G401 (cell line): Measurements from ENCODE around the gene INSL3. TPM values are rescaled to one million over a fixed set of nuclear protein-coding genes. Genes with fewer than 3 reads are reported as not detected.
"Not testable (repeated sequence)": the region's sequence is repeated elsewhere in the genome, so short reads cannot be mapped to it uniquely, and the experiment has no call there.

ENCODE experiments used
- DNase-seq: peaks from one replicate; pipeline ENCODE4 v3.0.0-alpha.2; 2015; ENCODE audit warnings: low spot score
- in situ Hi-C: cut with HindIII; loops from 2 replicates; pipeline ENCODE4 v1.10.0; 2016; ENCODE audit warnings: low sequenced_read_pairs, mixed read lengths
- total RNA-seq: library from RNA; depleted of rRNA; stranded (reverse); fragments of >200 nt; shearing (Covaris generic); gene quantifications from 2 replicates; pipeline ENCODE4 v1.2.3, GENCODE V29; 2014

The INSL3 gene
- total RNA-seq, 1 experiment from 2014 or later: not detected

- in situ Hi-C loops: no loop called here
- peak; percentile 83 for DNase-seq
These were observed 8.7 kb upstream of the INSL3 start for GRCh38 chr19:17829855-17830566.

- in situ Hi-C loops: no loop called here
- DNase-seq: no peak
These were observed 5.3 kb upstream of the INSL3 start for GRCh38 chr19:17826508-17827056.

- in situ Hi-C loops: no loop called here
- DNase-seq: no peak
These were observed 3.0 kb upstream of the INSL3 start for GRCh38 chr19:17824339-17824738.

GRCh38 chr19:17817668-17818363 lies 3.5 kb downstream of the INSL3 start:
- in situ Hi-C loops: no loop called here
- DNase-seq: no peak

GRCh38 chr19:17812099-17812498 lies 9.2 kb downstream of the INSL3 start:
- in situ Hi-C loops: no loop called here
- no peak for DNase-seq

- in situ Hi-C loops: no loop called here
- no peak for DNase-seq
These were observed 9.6 kb downstream of the INSL3 start for GRCh38 chr19:17811681-17812080.

GRCh38 chr19:17811103-17811502 lies 10.2 kb downstream of the INSL3 start:
- DNase-seq: no peak
- in situ Hi-C loops: no loop called here

GRCh38 chr19:17807731-17808316 lies 13.5 kb downstream of the INSL3 start:
- no peak for DNase-seq
- in situ Hi-C loops: no loop called here

GRCh38 chr19:17806945-17807344 lies 14.4 kb downstream of the INSL3 start:
- no peak for DNase-seq
- in situ Hi-C loops: no loop called here

GRCh38 chr19:17805427-17805826 lies 15.9 kb downstream of the INSL3 start:
- in situ Hi-C loops: no loop called here
- DNase-seq: no peak

GRCh38 chr19:17803264-17803896 lies 17.9 kb downstream of the INSL3 start:
- no peak for DNase-seq
- in situ Hi-C loops: no loop called here

- no peak for DNase-seq
- in situ Hi-C loops: no loop called here
These were observed 19.0 kb downstream of the INSL3 start for GRCh38 chr19:17802137-17802858.

- DNase-seq, in situ Hi-C loops: not testable (repeated sequence)
These were observed 22.7 kb downstream of the INSL3 start for GRCh38 chr19:17798599-17798998.

GRCh38 chr19:17797424-17798201 lies 23.7 kb downstream of the INSL3 start:
- no peak for DNase-seq
- in situ Hi-C loops: no loop called here

- in situ Hi-C loops: no loop called here
- DNase-seq: no peak
These were observed 24.4 kb downstream of the INSL3 start for GRCh38 chr19:17796838-17797423.

GRCh38 chr19:17796013-17796837 lies 25.1 kb downstream of the INSL3 start:
- in situ Hi-C loops: no loop called here
- no peak for DNase-seq

GRCh38 chr19:17795495-17795856 lies 25.8 kb downstream of the INSL3 start:
- no peak for DNase-seq
- in situ Hi-C loops: no loop called here
